ELR (cell line): ENCODE data around the gene NCEH1.
"Not testable (repeated sequence)": the region's sequence is repeated elsewhere in the genome, so short reads cannot be mapped to it uniquely, and the experiment has no call there.

Source experiments
- DNase-seq: peaks from one replicate; pipeline ENCODE4 v3.0.0-alpha.2; 2015; ENCODE audit warnings: low read depth

Gene NCEH1

DNA sequence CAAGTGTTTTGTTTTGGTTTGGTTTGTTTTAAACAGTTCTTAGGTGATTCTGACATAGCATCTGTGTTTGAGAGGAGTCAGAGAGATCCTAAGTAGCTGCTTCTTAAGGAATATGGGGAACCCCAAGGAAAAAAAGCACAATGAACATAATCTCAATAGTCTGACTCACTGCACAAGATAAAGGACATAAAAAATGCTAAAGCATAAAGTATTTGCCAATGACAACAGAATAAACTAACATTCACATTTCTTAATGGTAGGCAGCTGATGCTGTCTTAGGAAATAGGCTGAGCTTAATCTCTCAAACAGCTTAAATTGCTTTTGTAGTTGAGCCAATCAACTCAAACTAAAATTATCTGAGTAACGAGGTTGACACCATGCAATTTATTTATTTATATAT is 2.9 kb downstream of the NCEH1 start:
- DNase-seq = peak; percentile 57

DNA sequence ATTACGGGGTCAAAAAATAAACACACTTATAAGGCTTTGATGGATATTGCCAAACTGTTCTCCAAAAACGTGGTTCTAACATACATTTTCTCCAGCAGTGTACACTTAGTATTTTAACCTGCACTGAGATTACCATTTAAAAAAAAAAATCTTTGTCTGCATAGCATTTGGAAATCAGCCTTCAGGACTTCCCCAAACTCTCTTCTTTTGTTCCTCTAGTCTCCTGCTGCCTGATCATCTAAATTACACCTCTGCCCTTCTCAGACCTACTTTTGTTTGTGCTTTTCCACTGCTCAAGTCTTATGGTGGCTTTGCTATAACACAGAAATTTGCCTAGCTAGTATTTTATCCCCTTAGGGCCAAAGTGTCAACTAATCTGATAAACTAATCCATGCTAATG is 3.8 kb downstream of the NCEH1 start:
- DNase-seq = no peak

DNA sequence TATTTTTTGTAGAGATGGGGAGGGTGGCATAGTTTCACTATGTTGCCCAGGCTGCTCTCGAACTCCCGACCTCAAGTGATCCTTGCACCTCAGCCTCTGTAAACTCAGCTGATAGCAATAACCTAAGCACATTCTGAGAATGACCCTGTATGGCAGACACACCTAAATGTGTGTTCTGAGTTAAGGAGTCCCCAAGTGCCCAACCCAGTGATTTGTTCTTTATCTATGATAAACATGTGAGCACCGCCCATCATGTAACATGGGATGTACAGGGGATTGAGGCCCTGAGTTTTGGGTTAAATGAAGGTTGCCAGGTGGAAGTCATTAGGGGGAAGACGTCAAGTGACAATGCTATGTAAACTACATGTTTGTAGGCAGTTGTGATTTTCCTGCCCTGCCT is 5.7 kb downstream of the NCEH1 start:
- no peak for DNase-seq

DNA sequence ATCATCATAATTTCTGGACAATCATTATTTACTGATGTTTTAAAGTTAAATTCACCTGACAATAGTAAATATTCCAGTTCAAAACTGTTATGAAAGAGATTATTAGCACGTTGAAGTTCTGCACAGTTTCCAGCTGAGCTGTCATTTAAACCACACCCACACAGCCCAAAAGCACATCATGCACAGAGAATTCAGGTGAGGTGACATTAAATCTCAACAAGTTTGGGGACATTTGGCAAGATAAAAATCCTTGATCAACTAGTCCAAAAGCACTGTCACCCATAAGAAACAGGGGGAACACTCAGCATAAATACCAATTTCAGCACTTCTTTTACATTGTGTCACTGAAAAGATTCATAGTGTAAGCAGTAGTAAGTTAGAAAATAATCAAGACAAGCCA is 6.9 kb downstream of the NCEH1 start:
- no peak for DNase-seq

DNA sequence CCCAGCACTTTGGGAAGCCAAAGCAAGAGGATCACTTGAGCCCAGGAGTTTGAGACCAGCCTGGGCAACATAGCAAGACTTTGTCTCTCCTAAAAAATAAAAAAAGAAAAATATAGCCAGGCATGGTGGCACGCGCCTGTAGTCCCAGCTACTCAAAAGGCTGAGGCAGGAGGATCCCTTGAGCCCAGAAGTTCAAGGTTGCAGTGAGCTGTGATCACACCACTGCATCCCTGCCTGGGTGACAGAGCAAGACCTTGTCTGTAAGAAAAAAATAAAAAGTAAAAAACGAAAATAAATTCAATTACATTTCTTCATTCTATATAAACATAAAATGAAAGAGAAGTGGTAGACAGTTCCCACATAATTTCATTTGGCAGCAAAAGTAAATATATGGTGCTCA is 8.1 kb downstream of the NCEH1 start:
- DNase-seq = not testable (repeated sequence)

DNA sequence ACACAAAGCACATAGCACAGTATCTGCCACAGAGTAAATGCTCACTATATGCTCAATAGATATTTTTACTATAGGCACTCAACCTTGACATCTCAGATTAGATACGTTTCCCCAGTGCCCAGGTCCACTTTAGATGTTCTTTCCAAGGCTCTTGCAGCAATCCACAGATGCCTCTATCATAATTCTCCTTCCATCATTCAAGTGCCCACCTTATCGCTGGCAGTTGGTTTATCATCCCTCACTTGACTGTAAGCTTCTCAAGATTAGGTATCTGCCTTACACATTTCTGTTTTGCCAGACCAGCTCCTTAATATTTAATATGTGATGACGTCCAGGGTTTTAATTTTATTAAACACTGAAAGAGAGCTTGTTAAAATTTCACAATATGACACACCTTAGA is 8.6 kb downstream of the NCEH1 start:
- DNase-seq = no peak

DNA sequence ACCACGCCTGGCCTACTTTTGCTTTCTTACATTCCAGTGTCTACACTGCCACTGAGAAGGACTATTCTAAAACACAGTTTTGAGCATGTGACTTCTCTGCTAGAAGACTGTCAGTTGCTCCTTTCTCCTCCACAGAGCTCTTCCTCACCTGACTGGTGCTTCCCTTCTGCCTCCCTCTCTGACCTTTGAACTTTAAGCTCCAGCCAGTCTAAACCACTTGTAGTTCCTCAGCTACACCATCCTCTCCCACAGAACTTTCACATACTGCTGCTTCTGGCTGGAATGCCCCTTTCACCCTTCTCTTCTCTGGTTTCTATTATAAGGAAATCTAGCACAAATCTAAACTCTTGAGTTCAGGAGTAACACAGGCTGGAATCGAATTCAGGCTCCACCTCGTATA is 9.1 kb downstream of the NCEH1 start:
- no peak for DNase-seq

DNA sequence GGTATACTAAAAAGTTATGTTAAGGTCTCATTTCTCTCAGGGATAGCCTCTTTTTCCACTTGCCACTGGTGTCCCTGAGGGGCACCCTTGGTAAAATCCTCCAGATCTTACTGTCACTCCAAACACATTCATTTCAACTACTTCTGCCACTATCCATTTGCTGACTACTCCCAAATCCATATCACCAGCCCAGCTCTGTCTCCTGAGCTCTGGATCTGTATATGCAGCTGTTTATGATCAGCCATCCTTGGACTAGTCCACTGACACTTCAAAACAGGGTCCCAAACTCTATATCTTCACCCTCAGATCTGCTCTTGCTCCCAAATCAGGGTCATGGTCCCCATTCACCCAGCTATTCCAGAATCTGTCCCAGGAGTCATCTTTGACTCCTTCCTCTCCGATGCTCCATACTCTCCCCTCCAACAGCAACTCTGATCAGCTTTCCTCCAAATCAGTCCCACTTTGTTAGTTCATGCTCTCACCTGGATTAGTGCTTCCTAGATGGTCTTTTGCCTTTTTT is 9.9 kb downstream of the NCEH1 start:
- no peak for DNase-seq

DNA sequence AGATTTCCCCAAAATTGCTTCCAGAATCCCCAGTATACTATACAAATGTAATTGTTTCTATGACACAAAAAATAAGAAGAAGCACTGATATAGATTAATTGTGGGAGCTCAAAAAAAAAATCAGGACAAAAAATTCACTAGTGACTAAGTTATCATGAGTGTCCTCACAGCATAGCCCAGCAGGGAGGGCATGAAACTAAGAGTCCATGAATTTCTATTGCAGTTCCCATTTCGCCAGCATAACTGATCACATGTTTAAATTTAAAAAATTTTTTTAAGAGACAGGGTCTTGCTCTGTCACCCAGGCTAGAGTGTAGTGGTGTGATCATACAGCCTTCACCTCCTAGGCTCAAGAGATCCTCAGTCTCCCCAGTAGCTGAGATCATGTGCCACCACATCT is 10.6 kb downstream of the NCEH1 start:
- DNase-seq = no peak

DNA sequence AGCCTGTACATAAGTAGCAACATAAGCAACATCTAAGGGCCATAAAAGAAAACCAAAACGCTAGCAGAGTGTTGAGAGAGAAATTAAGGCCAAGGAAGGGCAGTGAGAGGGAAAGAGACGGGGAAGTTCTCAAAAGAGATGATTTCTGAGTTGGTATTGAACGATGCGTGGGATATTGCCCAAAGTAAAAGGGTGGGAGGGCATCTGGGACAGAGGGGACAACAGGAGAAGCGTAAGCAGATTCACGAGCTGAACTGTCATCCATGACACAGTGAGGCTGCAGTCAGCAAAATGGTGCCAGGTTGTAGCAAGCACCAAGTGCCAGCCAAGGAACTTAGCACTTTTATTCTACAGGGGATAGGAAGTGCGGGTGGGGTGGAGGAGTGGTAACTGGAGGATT is 11.8 kb downstream of the NCEH1 start:
- no peak for DNase-seq

DNA sequence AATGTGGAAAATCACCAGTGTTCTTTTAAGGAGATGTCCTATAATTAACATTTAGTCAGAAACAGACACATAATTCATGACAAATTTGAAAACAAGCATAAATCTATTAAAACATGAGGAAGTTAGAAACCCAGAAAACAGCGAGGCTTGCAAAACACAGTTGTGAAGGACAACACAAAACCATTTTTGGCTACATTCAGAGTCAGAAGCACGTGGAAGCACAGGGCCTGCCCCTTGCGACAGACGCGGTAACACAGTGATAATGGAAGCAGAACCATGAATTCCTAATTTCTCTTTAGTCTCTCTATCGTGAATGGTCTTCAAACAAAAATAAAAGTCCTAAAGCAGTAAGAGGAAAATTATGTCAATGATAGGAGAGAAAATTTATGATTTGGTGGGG is 12.2 kb downstream of the NCEH1 start:
- no peak for DNase-seq

DNA sequence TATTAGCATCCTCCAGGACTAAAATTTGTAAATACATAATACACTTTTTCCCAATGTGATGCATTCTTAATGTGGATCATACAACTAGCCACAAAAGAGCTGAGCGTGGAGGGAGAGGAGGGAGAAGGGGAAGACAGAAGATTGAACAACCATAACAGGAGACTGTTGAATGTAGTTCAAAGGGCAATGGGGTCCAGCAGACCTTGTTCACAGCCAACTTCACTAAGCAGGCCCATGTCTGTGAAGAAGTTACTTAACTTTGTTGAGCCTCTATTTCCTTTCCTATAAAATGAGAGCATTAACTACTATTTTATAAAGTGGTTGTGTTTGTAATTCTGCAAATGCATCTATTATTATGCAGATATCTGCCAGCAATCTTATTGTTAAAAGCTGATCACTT is 13.3 kb downstream of the NCEH1 start:
- no peak for DNase-seq

DNA sequence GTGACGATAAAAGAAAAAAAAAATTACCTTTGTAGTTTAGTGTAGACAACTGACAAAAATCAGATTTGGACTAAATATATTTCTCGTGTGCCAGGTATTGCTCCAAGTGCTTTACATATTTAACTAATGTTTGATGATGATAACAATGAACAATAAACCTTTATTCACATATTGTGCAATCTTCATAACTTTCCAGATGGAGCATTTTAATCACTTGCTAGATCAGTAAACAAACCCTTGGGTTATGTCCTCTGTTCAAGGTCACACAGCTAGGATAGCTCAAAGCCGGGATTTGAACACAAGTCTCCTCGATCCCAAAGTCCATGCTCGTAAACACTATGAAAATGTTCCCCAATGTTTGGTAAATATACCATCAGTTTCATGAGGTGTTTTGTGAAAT is 14.5 kb downstream of the NCEH1 start:
- no peak for DNase-seq

DNA sequence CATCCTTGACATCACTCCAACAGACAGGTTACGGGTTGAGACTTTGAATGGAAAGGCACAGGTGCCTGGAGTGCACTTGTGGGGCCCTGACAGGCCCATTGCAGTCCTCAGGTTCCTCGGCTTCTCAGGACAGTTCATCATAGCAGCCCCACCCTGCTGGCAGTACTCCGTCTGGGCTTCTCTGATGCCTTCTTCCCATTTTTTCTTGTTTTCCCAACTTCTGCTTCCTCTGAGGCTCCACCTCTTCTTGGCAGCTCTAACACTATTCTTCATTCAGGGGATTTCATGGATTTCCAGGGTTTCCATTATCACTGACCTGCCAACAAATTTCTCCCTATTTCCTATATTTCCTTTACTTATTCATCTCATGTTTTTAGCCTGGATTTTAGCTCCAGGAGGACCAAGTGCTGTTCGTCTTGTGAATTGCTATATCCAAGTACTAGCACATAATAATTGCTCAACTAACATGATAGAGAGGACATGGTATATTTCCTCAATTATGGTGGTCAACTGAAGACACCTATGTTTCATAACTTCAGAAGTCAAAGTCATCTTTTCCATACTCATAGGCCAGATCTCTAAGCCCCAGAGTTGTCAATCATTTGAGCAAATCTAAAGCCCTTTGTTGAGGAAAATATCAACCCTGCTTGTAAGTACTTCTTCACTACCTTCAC is 16.2 kb downstream of the NCEH1 start:
- DNase-seq = no peak

DNA sequence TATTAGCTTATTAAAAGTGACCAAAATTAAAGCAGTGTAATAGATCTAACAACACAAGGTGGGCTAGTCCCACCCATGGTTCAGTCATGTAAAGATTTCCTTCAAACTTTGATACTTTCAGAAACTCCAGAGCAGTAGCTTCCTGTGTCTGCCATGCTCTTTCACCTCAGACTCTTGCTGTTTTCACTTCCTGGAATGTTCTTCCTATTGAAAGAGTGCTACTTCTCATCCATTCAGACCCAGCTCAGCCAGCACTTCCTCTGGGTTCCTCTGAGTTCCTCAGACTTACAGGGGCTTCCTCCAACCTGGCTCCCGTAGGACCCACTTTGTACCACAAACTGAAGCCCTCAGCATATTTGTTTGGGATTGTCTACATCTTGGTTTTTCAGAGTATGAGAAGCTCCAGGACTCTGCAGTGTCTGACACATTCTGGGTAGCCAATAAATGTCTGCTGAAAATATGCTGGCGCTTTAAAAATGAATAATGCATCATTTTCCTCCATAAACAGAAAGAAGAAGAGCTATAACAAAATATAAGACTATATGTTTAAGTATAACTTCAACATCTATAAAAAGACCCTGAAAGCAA is 18.0 kb downstream of the NCEH1 start:
- DNase-seq = no peak

DNA sequence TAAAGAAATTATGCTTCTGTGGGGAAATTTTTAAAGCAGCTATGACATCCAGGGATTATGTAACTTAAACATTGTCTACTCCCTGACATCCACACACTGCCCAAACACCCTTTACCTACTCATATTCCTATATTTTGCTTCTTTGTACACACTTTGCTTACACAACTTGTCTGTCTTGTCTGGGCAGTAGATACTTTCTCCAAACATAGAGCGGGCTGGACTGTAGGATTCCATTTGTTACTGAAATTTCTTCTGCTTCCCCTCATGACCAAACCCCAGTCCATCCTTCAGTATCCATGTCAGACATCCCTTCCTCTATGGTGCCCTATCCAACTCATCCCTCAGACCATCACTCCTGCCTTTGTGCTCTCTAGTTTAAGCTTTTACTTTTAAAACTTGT is 19.9 kb downstream of the NCEH1 start:
- DNase-seq = no peak

DNA sequence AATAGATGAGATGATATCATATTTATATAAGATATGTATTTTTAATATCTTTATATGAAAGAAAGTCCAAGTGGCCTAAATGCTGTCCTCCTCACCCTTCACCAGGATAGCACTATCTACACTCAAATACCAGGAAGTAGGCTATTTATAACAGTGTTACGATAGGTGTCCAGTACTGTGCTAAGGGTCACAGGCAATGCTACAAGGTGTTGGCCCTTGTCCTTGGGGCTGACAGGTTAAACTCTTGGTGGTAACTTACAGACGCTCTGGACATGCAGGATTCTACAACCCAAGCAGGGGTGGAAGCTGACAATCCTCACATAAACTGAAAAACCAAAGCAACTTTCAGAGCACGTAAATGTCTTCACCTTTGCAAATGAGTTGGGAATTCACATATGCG is 22.3 kb downstream of the NCEH1 start:
- DNase-seq = no peak

DNA sequence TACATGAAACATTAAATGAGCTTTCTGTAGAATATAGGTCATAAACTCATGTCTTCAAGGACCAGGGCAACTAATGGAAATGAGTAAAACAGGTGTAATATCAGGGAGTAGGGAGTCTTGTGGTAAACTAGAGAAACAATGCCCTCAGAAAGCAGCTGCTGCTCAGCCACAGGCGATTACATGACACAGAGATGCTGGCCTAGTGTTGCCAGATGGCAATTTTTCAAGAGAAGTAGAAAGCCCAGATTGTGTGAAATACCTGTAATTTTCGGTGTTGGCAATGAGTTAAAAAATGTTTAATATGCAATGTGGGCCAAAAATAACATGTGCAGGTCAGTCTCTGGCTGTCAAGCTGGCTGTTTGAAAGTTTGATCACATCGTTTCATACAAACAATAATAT is 23.4 kb downstream of the NCEH1 start:
- DNase-seq = no peak

DNA sequence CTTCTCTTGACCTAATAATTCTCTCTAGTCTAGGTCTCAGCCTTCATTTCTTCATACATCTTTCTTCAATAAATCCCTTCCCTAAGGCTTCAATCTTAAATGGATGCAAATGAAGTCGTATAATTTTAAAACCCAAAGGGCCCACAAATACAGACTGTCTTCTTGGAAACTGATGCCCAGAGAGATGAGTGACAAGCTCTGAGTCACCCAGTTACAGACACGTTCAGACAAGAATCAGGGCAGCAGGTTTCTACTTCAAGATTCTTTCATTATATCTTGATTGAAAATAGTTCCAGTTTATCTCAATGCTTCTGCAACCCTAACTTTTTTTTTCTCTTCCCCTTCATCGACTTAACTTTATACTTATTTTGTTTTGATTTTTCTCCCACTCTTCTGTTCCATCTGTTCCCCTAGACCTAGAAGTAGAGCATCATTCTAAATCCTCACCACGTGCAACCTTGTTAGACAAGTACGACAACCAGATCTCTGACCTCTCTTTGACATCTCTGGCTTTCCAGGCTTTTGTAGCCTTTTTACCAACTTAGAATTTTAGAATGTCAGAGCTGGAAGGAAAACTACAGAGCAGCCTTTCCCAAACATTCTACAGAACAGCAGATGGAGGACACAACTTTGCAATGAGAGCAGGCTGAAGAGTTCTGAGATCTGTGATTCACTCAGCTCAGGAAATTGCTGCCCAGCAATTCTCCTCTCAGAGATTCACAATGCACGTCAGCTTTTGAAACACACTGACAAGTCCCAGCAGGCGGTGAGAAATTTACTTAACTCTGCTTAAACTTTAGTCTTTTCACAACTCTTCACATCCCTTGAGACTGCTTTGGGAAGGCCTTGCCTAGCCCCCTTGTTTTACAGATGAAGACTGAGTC is 25.3 kb downstream of the NCEH1 start:
- peak; percentile 35 for DNase-seq

DNA sequence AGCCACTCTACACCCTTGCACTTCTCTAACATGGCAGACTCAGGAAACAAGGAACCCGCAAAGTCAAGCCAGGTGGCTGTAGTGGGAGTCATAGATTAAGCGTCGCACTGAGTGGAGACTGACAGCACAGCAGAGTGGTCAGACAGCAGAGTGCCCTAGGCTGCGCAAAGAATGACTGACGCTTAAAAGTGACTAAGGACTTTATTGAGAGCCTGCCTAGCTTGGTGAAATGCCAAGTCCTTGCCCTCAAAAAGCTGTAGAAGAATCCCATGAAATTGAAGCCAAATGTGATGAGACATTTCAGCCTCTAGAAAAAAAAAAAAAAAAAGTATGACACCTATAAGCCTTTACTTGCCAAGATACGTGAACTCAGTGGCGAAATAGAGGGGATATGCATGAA is 30.2 kb downstream of the NCEH1 start:
- no peak for DNase-seq

DNA sequence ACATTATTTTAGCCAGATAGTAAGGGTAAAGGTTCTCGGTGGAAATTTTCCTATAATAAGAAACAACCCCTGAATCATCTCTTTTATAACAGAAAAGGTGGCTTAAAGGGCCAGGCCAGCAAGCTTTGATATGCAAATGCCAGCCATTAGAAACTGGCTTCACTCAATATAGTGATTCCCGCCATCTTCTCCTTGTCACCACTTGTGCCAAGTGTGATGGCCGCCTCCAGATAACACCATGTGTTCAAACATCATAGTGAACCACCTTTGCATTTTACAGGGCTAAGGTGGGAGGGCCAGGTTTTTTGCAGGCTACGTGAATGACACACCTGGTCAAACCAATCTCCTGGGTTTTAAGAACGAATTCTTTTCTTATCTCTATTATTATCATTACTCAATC is 31.3 kb downstream of the NCEH1 start:
- DNase-seq = no peak

DNA sequence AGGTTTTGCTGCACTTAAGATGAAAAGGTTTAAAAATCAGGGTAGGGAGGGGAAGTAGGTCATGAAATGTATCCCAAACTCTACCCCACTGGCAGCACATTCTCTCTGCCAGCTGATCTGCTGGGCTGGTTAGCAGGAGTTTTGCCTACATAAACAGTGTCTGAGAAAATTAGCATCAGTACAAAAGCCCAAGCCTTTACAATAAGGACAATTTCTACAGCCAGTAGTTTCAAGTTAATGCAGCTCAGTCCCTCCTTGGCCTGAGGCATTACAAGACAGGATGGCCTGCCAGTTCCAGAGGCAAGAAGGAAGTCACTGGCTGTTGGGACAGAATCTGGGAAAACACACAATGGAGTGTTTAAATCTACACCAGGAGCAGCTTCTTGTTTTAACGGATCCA is 32.8 kb downstream of the NCEH1 start:
- peak; percentile 45 for DNase-seq
